Measurements from ENCODE around the gene KIR3DL2. TPM values are rescaled to one million over a fixed set of nuclear protein-coding genes. Genes with fewer than 3 reads are reported as not detected.

Gene KIR3DL2
- total and polyA plus RNA-seq, 2 of the 4 experiments (the other 2 are of a cell fraction) = not detected

- H4K8ac ChIP-seq (ENCODE audit: low read depth in 2 of 2, low read length in 2 of 2) = no peak overlapping the region
- ChIA-PET CTCF (no interaction called here), POLR2A (ENCODE audit: unreplicated experiment) (no interaction called here)
- no peak for ATAC-seq (ENCODE audit: low read depth)
- H3K4me3 ChIP-seq (ENCODE audit: insufficient read depth, low read depth, low read length) = no peak overlapping the region
- no peak overlapping the region for H3K18ac ChIP-seq (ENCODE audit: low read depth, low read length)
- no peak overlapping the region for H2BK20ac ChIP-seq (ENCODE audit: low read depth, low read length)
- H2BK15ac ChIP-seq (ENCODE audit: low read depth, low read length) = no peak overlapping the region
- H4K20me1 ChIP-seq (ENCODE audit: insufficient read depth, low read length) = no peaks in the 10 kb centered on the region
- intact Hi-C loops (cut with micrococcal nuclease) (no loop called here), in situ Hi-C loops (cut with MboI; ENCODE audit: low sequenced_read_pairs) (no loop called here), dilution Hi-C loops (cut with HindIII; ENCODE audit: low sequenced_read_pairs, unreplicated experiment) (no loop called here)
- H3K9me1 ChIP-seq (ENCODE audit: insufficient read depth, low read length) = no peaks in the 10 kb centered on the region
- H3K27ac ChIP-seq (ENCODE audit: insufficient read depth, low read length) = no peak overlapping the region
- no peak overlapping the region for H2BK120ac ChIP-seq (ENCODE audit: low read depth, low read length)
- no peak overlapping the region for H2AFZ ChIP-seq (replicated peaks; ENCODE audit: low read length, poor library complexity)
- no peaks in the 10 kb centered on the region for H3K79me1 ChIP-seq (ENCODE audit: low read depth in 1 of 2, low read length in 2 of 2)
- no peaks in the 10 kb centered on the region for H3K27me3 ChIP-seq (ENCODE audit: control insufficient read depth, insufficient read depth, low read length)
- WGBS, 2 experiments (ENCODE audit: extremely low coverage in 2 of 2, insufficient read length in 1 of 2) = no CpG with 5 or more reads among the region's 5 CpGs
- no peak overlapping the region for H3K4ac ChIP-seq (ENCODE audit: low read depth, low read length)
- no peak overlapping the region for H2BK5ac ChIP-seq (ENCODE audit: low read depth, low read length, poor library complexity, severe bottlenecking)
- H2AK9ac ChIP-seq (replicated peaks; ENCODE audit: low read depth, low read length, poor library complexity) = no peak overlapping the region
- no peaks in the 10 kb centered on the region for H3K4me1 ChIP-seq (ENCODE audit: control insufficient read depth, insufficient read depth, low read length)
- no peak overlapping the region for H3K23ac ChIP-seq (ENCODE audit: low read depth, low read length)
- peaks cover 18% of the 10 kb centered on the region for H3K9me3 ChIP-seq (ENCODE audit: control insufficient read depth, insufficient read depth, low read length)
- H3K36me3 ChIP-seq (ENCODE audit: control insufficient read depth, insufficient read depth, low read length) = no peaks in the 10 kb centered on the region
- H3K9ac ChIP-seq (ENCODE audit: low read depth, low read length) = no peak overlapping the region
- H4K91ac ChIP-seq (ENCODE audit: insufficient read depth, low read depth, low read length) = no peak overlapping the region
- no peak overlapping the region for H2AK5ac ChIP-seq (ENCODE audit: low read depth, low read length)
- H3K14ac ChIP-seq (replicated peaks; ENCODE audit: low read depth, low read length) = no peak overlapping the region
- no peak for DNase-seq
- TF ChIP-seq MAFK (IDR thresholded peaks at IDR 0.05; ENCODE audit: low read depth, low read length) (no peak), ELK1 (IDR thresholded peaks at IDR 0.05; ENCODE audit: borderline replicate concordance, low read depth, low read length) (no peak), MXI1 (IDR thresholded peaks at IDR 0.05; ENCODE audit: borderline replicate concordance, low read depth, low read length) (no peak), CTCF (conservative IDR thresholded peaks at IDR 0.05; ENCODE audit: low read depth, low read length) (no peak), USF2 (IDR thresholded peaks at IDR 0.05; ENCODE audit: low read depth, low read length) (no peak), RCOR1 (IDR thresholded peaks at IDR 0.05; ENCODE audit: insufficient replicate concordance, low read length) (no peak), RAD21 (IDR thresholded peaks at IDR 0.05; ENCODE audit: low read length) (no peak), BHLHE40 (IDR thresholded peaks at IDR 0.05; ENCODE audit: low read depth, low read length) (no peak), CHD1 (IDR thresholded peaks at IDR 0.05; ENCODE audit: low read depth, low read length) (no peak), NFE2L2 (IDR thresholded peaks at IDR 0.05; ENCODE audit: low read depth, low read length) (no peak), POLR2A (IDR thresholded peaks at IDR 0.05; ENCODE audit: low read depth, low read length) (no peak), SMC3 (IDR thresholded peaks at IDR 0.05; ENCODE audit: low read depth, low read length) (no peak), RFX5 (IDR thresholded peaks at IDR 0.05; ENCODE audit: low read depth, low read length) (no peak), CEBPB (IDR thresholded peaks at IDR 0.05; ENCODE audit: low read depth, low read length) (no peak), MAZ (IDR thresholded peaks at IDR 0.05; ENCODE audit: borderline replicate concordance, low read depth, low read length) (no peak), FOS (IDR thresholded peaks at IDR 0.05; ENCODE audit: low read depth, low read length) (no peak)
- no peak overlapping the region for H3K4me2 ChIP-seq (ENCODE audit: low read depth, low read length)
- no TSS peak for BruUV-seq (replicated peaks)
- H3K56ac ChIP-seq (ENCODE audit: extremely low read depth, insufficient read depth, low read length) = no peak overlapping the region
- no peak overlapping the region for H4K5ac ChIP-seq (ENCODE audit: low read depth, low read length)
These were observed 55.2 kb downstream of the KIR3DL2 start for GRCh38 chr19:54905421-54905802.
